Cardiac muscle cell (in vitro differentiated cells and primary cell): ENCODE data around the gene SLC17A3. TPM values are rescaled to one million over a fixed set of nuclear protein-coding genes. Genes with fewer than 3 reads are reported as not detected.

ENCODE experiments used
- DNase-seq, 2 donors: peaks; one replicate each; pipeline versions ENCODE4 v3.0.0 to v3.0.0-alpha.2; 2010 to 2017; ENCODE audit warnings: low read depth in 1 of 2, low spot score in 1 of 2
- H3K27ac ChIP-seq: fragments of 200-600 bp; sonication (generic); 2 replicates; pipeline ENCODE4 v1.5.1; 2016
- H3K27me3 ChIP-seq: fragments of 200-600 bp; sonication (generic); 2 replicates; pipeline ENCODE4 v1.6.0; 2016; ENCODE audit warnings: control low read depth
- H3K36me3 ChIP-seq: fragments of 200-600 bp; sonication (generic); 2 replicates; pipeline ENCODE4 v1.5.1; 2016; ENCODE audit warnings: control low read depth
- H3K4me1 ChIP-seq: fragments of 200-600 bp; sonication (generic); 2 replicates; pipeline ENCODE4 v1.8.1; 2017; ENCODE audit warnings: low read depth, mild to moderate bottlenecking, mixed run types
- H3K4me3 ChIP-seq: fragments of 200-600 bp; sonication (generic); 2 replicates; pipeline ENCODE4 v1.5.1; 2016; ENCODE audit warnings: mild to moderate bottlenecking
- H3K9me3 ChIP-seq: fragments of 200-600 bp; sonication (generic); 2 replicates; pipeline ENCODE4 v1.5.1; 2017; ENCODE audit warnings: low read depth, mild to moderate bottlenecking, control low read depth
- polyA plus RNA-seq: library from polyadenylated mRNA; unstranded; fragments of >200 nt; fragmentation: Nextera tagmentation; extraction: Ambion mirVana; gene quantifications from 2 replicates; pipeline ENCODE4 v1.2.1, GENCODE V29; 2016
- total RNA-seq: library from RNA; depleted of rRNA; stranded (reverse); fragments of >200 nt; gene quantifications from 2 replicates; pipeline ENCODE4 v1.2.3, GENCODE V29; 2016
- TF ChIP-seq, protein P1 (sequence below): IDR thresholded peaks from 2 replicates; pipeline ENCODE4 v1.5.1; 2012; ENCODE audit warnings: low read depth, mild to moderate bottlenecking, low read length

Gene SLC17A3
- total and polyA plus RNA-seq, 2 experiments from 2014 or later = not detected

DNA sequence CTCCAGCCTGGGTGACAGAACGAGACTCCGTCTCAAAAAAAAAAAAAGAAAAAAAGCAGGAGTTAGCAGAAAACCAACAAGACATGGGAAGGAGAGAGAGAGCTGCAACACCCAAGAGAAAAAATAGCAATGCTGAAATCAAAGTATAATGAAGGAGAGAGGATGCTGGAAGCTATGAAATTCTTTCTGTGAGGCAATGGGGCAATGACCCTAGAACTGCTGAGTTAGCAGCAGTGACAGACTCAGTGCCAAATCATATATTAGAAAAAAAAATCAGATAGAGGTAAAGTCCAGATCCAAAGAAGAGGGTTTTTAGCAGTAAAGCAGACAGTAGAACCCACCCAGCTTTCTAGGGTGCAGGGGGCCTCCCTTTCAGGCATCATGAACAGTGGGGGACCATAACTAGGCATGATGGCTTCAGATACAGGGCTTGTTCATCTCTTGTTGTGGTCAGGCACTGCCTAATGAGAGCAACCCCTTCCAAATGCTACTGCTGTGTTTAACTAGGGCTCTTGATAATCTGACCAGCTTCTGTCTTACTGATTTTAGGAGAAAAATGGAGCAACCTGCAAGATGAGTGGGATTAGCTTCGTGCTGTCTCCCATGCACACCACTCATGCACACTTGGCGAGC lies 29.5 kb upstream of the SLC17A3 start:
- no peak for DNase-seq
- H3K4me3 ChIP-seq = no peak overlapping the region
- no peaks in the 10 kb centered on the region for H3K36me3 ChIP-seq
- peaks cover 3% of the 10 kb centered on the region for H3K4me1 ChIP-seq
- H3K9me3 ChIP-seq = no peaks in the 10 kb centered on the region
- H3K27me3 ChIP-seq = peaks cover 38% of the 10 kb centered on the region
- TF ChIP-seq, protein P1, sequence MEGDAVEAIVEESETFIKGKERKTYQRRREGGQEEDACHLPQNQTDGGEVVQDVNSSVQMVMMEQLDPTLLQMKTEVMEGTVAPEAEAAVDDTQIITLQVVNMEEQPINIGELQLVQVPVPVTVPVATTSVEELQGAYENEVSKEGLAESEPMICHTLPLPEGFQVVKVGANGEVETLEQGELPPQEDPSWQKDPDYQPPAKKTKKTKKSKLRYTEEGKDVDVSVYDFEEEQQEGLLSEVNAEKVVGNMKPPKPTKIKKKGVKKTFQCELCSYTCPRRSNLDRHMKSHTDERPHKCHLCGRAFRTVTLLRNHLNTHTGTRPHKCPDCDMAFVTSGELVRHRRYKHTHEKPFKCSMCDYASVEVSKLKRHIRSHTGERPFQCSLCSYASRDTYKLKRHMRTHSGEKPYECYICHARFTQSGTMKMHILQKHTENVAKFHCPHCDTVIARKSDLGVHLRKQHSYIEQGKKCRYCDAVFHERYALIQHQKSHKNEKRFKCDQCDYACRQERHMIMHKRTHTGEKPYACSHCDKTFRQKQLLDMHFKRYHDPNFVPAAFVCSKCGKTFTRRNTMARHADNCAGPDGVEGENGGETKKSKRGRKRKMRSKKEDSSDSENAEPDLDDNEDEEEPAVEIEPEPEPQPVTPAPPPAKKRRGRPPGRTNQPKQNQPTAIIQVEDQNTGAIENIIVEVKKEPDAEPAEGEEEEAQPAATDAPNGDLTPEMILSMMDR = no peak
- no peak overlapping the region for H3K27ac ChIP-seq

DNA sequence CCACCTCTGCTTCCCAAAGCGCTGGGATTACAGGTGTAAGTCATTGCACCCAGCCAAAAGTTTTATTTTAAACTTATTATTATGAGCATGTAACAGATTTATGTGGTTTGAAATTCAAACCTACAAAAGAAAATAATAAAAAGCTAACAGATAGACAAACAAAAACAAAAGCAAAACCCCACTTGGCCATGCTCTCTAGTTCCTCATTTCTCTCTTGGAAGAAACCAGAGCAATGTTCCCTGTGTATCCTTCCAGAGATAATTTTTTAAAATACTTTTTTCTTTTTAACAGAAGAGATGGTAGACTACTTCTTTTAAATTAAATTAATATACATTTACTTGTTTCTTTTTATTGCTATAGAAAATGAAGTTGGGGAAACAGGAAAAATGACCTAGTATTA lies 28.0 kb upstream of the SLC17A3 start:
- Histone ChIP-seq H3K4me1 (peaks cover 3% of the 10 kb centered on the region), H3K27me3 (peaks cover 26% of the 10 kb centered on the region), H3K9me3 (no peaks in the 10 kb centered on the region), H3K36me3 (no peaks in the 10 kb centered on the region), H3K4me3 (no peak overlapping the region), H3K27ac (no peak overlapping the region)
- TF ChIP-seq, protein P1 = no peak
- no peak for DNase-seq

DNA sequence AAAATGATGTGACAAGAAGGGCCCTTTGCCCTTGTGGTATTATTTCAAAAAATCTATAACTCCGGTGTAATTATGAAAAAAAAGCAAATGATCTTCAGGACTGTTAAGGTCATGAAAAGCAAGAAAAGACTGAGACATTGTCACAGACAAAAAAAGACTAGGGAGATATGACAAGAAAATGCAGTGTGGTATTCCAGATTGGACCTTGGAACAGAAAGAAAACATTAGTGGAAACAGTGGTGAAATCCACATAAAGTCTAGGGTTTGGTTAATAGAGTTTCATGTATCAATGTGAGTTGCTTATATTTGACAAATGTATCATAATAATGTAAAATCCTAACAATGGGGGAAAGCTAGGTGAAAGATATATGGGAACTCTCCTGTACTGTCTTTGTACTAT lies 26.8 kb upstream of the SLC17A3 start:
- Histone ChIP-seq H3K4me1 (peaks cover 10% of the 10 kb centered on the region), H3K27ac (no peak overlapping the region)

DNA sequence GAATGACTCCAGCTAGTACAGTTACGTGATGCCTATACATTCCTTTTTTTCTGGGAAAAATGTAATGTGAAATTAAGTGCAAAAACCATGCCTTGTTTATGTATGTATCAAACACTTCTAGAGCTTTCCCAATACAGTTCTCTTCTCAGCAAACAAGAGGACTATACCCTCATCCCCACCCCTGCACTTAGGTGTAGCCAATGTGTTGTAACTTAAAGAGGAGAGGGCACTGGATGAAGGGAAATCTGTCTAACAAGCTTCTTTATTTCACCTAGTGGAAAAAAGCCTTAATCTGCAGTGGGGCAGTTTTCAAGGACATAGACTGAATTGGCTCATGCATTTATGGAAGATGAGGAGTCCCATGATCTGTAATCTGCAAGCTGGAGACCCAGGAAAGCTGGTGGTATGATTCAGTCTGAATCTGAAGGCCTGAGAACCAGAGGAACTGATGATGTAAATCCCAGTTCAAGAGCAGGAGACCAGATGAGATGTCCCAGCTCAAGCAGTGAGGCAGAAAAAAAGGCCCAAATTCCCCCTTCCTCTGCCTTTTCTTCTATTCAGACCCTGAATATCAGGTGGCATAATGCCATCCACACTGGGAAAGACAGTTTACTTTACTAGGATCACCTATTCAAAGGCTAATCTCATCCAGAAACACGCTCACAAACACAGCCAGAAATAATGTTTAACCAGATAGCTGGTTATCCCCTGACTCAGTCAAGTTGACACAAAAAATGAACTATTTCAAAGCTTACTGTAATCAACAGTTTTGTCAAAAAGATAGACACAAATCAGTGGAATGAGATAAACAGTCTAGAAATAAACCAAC lies 25.8 kb upstream of the SLC17A3 start:
- Histone ChIP-seq H3K36me3 (no peaks in the 10 kb centered on the region), H3K27me3 (peaks cover 20% of the 10 kb centered on the region), H3K9me3 (no peaks in the 10 kb centered on the region), H3K27ac (no peak overlapping the region), H3K4me3 (no peak overlapping the region), H3K4me1 (peaks cover 17% of the 10 kb centered on the region)
- DNase-seq = no peak
- TF ChIP-seq, protein P1 = no peak

More for the DNA sequence above, 26.8 kb upstream of the SLC17A3 start:
- Histone ChIP-seq H3K27me3 (peaks cover 23% of the 10 kb centered on the region), H3K4me3 (no peak overlapping the region), H3K36me3 (no peaks in the 10 kb centered on the region), H3K9me3 (no peaks in the 10 kb centered on the region)
- no peak for DNase-seq
- TF ChIP-seq, protein P1 = no peak

DNA sequence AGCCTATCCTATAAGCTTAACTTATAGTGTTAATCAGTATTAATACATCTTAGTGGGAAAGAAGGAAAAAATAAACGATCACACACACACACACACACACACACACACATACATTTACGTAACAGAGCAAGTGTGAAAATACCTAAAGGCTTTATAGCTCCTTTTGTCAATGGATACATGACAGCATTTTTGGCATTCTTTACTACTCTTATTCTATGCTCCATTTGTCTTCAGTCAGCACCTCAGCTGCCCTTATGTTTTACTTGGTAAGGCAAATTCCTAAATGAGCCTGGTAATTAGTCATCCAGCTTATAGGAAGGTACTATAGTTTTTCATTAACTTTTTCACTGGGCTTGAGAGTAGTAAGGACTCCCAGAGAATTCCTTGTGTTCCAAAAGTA lies 25.1 kb upstream of the SLC17A3 start:
- Histone ChIP-seq H3K36me3 (no peaks in the 10 kb centered on the region), H3K4me3 (no peak overlapping the region), H3K27ac (no peak overlapping the region), H3K9me3 (no peaks in the 10 kb centered on the region), H3K27me3 (peaks cover 27% of the 10 kb centered on the region), H3K4me1 (peaks cover 17% of the 10 kb centered on the region)
- no peak for DNase-seq
- TF ChIP-seq, protein P1 = no peak
